Measurements from ENCODE around the gene TPCN2.

- TF ChIP-seq CTCF (IDR thresholded peaks at IDR 0.05) (no peak), POLR2AphosphoS5 (IDR thresholded peaks at IDR 0.05) (no peak)
These were observed 58.7 kb downstream of the TPCN2 start for GRCh38 chr11:69107413-69107812.

All from upper lobe of left lung (tissue), 4 donors.